WERI-Rb-1 (cell line): ENCODE measurements around the gene ARHGAP35.
"Not testable (repeated sequence)": the region's sequence is repeated elsewhere in the genome, so short reads cannot be mapped to it uniquely, and the experiment has no call there.

Experiments used
- DNase-seq: peaks from one replicate; pipeline ENCODE4 v3.0.0-alpha.2; 2020
- H3K27ac ChIP-seq: fragments of 250-450 bp; sonication (Bioruptor Pico); 2 replicates; pipeline ENCODE4 v1.5.1; 2020; ENCODE audit warnings: mild to moderate bottlenecking, moderate library complexity
- H3K27me3 ChIP-seq: fragments of 250-450 bp; sonication (Bioruptor Pico); 2 replicates; pipeline ENCODE4 v1.5.1; 2021; ENCODE audit warnings: mild to moderate bottlenecking, low read depth, moderate library complexity; ENCODE audit not compliant: insufficient read depth, severe bottlenecking
- H3K36me3 ChIP-seq: fragments of 250-450 bp; sonication (Bioruptor Pico); 2 replicates; pipeline ENCODE4 v1.5.1; 2020; ENCODE audit warnings: mild to moderate bottlenecking, moderate library complexity
- H3K4me3 ChIP-seq: 2 replicates; pipeline ENCODE4 v1.5.1; 2011; ENCODE audit warnings: low read depth, mild to moderate bottlenecking, control low read depth, low read length
- H3K9me3 ChIP-seq: fragments of 250-450 bp; sonication (Bioruptor Pico); 2 replicates; pipeline ENCODE4 v1.5.1; 2021; ENCODE audit warnings: mild to moderate bottlenecking, moderate library complexity; ENCODE audit not compliant: severe bottlenecking
- TF ChIP-seq, protein P1 (sequence below): IDR thresholded peaks from 2 replicates; pipeline ENCODE4 v1.5.1; 2011; ENCODE audit warnings: low read depth, mild to moderate bottlenecking, control low read depth, inconsistent platforms, low read length

The ARHGAP35 gene

DNA sequence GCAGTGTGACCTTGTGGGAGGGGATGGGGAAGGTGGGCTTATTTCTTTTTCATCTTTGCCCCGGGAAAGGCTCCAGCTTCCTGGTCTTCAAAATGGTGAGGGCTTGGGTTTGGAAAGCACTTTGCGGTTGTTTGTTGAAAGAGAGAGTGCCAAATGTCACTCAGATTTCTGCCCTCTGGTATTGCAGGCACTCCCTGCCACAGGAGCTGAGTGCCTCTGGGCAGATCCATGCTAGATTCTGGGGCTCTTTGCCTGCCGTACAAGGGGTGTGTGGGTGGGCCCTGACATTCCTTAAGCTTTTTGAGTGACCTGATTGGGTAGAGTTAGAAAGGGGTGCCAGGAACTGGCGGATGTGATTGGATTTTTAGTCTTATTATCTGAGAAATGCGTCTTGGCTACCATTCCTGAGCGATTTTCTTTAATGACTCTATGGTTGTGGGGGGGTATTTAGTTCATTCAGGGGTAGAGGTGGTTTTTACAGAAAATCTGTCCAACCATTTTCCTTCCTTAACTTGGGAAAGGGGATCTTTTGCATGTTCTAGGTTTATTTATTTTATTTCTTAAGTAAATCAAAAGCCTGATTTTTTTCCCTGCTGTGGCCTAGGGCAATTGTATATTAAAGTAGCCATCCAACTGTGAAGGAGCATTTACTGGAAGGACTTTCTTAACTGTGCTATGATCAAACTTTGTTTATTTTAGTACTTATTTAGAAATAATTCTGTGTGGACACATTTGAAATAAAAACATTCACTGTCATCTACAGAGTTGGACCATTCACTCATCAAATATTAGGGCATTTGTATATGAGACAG lies 3.2 kb downstream of the ARHGAP35 start:
- DNase-seq, result no peak
- H3K27ac ChIP-seq, result no peak overlapping the region
- no peaks in the 10 kb centered on the region for H3K9me3 ChIP-seq
- H3K27me3 ChIP-seq, result no peaks in the 10 kb centered on the region
- H3K36me3 ChIP-seq, result peaks cover 17% of the 10 kb centered on the region
- TF ChIP-seq, protein P1, sequence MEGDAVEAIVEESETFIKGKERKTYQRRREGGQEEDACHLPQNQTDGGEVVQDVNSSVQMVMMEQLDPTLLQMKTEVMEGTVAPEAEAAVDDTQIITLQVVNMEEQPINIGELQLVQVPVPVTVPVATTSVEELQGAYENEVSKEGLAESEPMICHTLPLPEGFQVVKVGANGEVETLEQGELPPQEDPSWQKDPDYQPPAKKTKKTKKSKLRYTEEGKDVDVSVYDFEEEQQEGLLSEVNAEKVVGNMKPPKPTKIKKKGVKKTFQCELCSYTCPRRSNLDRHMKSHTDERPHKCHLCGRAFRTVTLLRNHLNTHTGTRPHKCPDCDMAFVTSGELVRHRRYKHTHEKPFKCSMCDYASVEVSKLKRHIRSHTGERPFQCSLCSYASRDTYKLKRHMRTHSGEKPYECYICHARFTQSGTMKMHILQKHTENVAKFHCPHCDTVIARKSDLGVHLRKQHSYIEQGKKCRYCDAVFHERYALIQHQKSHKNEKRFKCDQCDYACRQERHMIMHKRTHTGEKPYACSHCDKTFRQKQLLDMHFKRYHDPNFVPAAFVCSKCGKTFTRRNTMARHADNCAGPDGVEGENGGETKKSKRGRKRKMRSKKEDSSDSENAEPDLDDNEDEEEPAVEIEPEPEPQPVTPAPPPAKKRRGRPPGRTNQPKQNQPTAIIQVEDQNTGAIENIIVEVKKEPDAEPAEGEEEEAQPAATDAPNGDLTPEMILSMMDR, result no peak
- no peak overlapping the region for H3K4me3 ChIP-seq

GRCh38 chr19:46866407-46867136 lies 5.8 kb downstream of the ARHGAP35 start:
- Histone ChIP-seq H3K27me3 (no peaks in the 10 kb centered on the region), H3K36me3 (peaks cover 17% of the 10 kb centered on the region), H3K27ac (no peak overlapping the region), H3K4me3 (no peak overlapping the region), H3K9me3 (no peaks in the 10 kb centered on the region)
- TF ChIP-seq, protein P1, result no peak
- no peak for DNase-seq

DNA sequence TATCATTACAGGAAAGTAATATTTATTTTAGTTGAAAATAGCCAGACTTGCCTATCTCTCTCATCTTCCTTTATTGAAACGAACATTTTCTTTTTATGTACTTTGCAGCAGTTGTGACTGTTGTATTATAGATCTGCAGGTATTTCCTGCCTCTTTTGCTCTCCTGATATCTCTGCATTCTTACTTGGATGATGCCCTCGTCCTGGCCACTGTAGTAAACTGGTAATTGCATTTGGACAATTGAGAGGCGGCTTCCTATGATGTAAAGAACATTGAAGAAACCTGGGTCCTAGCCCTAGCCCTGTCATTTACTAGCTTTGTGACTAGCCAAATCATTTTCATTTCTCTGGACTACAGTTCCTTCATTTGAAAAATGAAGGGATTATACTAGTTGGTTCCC lies 6.4 kb downstream of the ARHGAP35 start:
- H3K27ac ChIP-seq, result no peak overlapping the region
- H3K36me3 ChIP-seq, result peaks cover 17% of the 10 kb centered on the region
- DNase-seq, result no peak
- no peaks in the 10 kb centered on the region for H3K9me3 ChIP-seq
- TF ChIP-seq, protein P1, result no peak
- H3K4me3 ChIP-seq, result no peak overlapping the region
- H3K27me3 ChIP-seq, result no peaks in the 10 kb centered on the region

DNA sequence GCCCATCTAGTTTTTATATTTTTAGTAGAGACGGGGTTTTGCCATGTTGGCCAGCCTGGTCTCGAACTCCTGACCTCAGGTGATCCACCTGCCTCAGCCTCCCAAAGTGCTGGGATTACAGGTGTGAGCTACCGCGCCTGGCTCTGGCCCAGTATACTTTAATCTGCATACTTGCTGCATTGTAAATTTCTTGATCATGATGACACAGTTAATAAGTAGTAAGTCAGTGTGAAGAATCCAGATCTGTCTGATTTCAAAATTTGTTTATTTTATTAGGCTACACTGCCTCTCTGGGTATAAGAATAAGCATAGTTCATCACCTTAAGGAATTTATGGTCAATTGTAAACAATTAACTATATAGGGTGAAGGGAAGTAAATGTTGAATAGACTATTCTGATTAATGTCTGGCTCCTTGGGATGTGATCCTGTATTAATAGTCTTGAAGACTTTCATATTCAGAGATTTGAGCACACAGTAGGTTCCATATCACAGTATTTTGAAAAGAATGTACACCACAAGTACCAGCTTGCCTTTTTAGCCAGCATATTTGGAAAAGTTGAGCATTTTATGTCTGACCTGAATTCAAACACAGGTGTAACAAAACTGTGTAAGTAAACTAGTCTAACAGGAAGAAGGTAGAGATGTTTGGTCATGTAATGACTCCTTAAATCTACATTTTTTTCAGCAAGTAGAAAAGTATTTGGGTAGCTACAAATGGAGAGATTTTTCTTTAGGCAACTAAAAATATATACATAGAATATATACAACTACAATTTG lies 7.4 kb downstream of the ARHGAP35 start:
- DNase-seq, result no peak
- no peak overlapping the region for H3K27ac ChIP-seq
- H3K27me3 ChIP-seq, result no peaks in the 10 kb centered on the region
- TF ChIP-seq, protein P1, result no peak
- H3K36me3 ChIP-seq, result peaks cover 14% of the 10 kb centered on the region
- H3K9me3 ChIP-seq, result no peaks in the 10 kb centered on the region
- H3K4me3 ChIP-seq, result no peak overlapping the region

DNA sequence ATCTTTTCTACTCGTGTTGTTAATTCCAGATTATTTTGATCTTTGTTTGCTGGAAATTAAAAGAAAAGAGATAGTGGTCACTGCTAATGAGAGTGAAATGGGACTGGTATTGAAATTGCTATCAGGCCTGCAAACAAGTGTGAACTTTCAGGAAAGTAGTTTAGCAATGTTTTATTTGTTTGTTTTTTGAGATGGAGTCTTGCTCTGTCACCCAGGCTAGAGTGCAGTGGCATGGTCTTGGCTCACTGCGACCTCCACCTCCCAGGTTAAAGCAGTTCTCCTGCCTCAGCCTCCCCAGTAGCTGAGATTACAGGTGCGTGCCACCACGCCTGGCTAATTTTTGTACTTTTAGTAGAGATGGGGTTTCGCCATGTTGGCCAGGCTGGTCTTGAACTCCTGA lies 10.4 kb downstream of the ARHGAP35 start:
- H3K27ac ChIP-seq, DNase-seq, H3K36me3 ChIP-seq, H3K27me3 ChIP-seq, H3K9me3 ChIP-seq, H3K4me3 ChIP-seq: not testable (repeated sequence)

DNA sequence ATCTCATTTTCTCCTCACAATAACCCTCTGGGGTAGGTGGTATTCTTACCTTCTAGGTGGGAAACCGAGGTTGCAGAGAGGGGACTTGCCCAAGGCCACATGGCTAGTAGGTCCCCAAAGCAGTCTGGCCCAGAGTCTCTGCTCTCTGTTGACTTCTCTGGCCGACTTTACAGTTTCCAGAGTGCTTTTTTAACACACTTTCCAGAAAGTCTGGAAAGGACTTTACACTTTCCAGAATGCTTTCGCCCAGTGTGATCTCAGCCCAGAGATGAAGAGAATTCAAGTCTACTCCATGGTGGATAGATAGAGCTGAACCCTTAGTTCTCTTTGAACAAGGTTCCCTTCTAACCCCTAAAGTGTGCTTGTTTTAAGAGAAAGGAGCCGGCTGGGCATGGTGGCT lies 12.2 kb downstream of the ARHGAP35 start:
- Histone ChIP-seq H3K27me3 (no peaks in the 10 kb centered on the region), H3K36me3 (peaks cover 2% of the 10 kb centered on the region; the same call in 1 of the 2 replicates), H3K9me3 (no peaks in the 10 kb centered on the region), H3K27ac (no peak overlapping the region), H3K4me3 (no peak overlapping the region)
- no peak for DNase-seq
- TF ChIP-seq, protein P1, result no peak
